Prostate gland (tissue), 2 donors: Measurements from ENCODE around the gene HUNK.

ENCODE experiments used
- CTCF ChIP-seq, 4 experiments: fragments of 200-600 bp in 2 of 4; fragments of 450-650 bp in 2 of 4; sonication (generic) in 2 of 4; IDR thresholded peaks; 1 replicate in 3 of 4; 2 replicates in 1 of 4; pipeline ENCODE4 v1.5.1; 2016 to 2019; ENCODE audit warnings: antibody characterized with exemption in 4 of 4, mild to moderate bottlenecking in 2 of 4, moderate library complexity in 2 of 4
- POLR2A ChIP-seq: fragments of 450-650 bp; IDR thresholded peaks from one replicate; pipeline ENCODE4 v1.6.1; 2016; ENCODE audit warnings: antibody characterized with exemption, mild to moderate bottlenecking
- POLR2AphosphoS5 ChIP-seq: sonication (generic); formaldehyde crosslinking; IDR thresholded peaks from one replicate; pipeline ENCODE4 v1.6.1; 2017; ENCODE audit warnings: antibody characterized with exemption

- TF ChIP-seq CTCF (IDR thresholded peaks at IDR 0.05) (no peak), POLR2AphosphoS5 (no peak), POLR2A (no peak)
These were observed 145.6 kb downstream of the HUNK start for GRCh38 chr21:32018381-32018780.
